ENCODE data around the gene HIF3A.
"Not testable (repeated sequence)": the region's sequence is repeated elsewhere in the genome, so short reads cannot be mapped to it uniquely, and the experiment has no call there.

DNA sequence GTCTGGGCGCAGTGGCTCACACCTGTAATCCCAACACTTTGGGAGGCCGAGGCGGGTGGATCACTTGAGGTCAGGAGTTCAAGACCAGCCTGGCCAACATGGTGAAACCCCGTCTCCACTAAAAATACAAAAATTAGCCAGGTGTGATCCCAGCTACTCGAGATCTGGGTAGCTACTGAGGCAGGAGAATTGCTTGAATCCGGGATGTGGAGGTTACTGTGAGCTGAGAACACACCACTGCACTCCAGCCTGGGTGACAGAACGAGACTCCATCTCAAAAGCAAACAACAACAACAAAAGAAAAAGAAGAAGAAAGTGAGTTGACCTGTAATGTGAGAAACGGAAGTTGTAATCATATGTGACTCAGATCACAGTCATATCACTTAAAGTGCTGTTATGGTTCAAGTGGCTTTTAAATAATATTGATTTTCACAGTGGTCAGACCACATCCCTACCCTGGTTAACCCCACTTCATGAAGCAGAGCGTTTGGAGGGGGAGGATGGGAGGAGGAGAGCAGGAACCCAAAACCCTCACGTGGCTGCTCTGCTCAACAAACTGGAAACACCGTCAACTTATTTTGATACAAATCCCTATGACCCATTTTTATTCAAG, 34.1 kb upstream of the HIF3A start:
- TF ChIP-seq, protein P1, sequence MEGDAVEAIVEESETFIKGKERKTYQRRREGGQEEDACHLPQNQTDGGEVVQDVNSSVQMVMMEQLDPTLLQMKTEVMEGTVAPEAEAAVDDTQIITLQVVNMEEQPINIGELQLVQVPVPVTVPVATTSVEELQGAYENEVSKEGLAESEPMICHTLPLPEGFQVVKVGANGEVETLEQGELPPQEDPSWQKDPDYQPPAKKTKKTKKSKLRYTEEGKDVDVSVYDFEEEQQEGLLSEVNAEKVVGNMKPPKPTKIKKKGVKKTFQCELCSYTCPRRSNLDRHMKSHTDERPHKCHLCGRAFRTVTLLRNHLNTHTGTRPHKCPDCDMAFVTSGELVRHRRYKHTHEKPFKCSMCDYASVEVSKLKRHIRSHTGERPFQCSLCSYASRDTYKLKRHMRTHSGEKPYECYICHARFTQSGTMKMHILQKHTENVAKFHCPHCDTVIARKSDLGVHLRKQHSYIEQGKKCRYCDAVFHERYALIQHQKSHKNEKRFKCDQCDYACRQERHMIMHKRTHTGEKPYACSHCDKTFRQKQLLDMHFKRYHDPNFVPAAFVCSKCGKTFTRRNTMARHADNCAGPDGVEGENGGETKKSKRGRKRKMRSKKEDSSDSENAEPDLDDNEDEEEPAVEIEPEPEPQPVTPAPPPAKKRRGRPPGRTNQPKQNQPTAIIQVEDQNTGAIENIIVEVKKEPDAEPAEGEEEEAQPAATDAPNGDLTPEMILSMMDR (IDR thresholded peaks at IDR 0.05), result not testable (repeated sequence)
- TF ChIP-seq POLR2A (IDR thresholded peaks at IDR 0.05), result not testable (repeated sequence)

Data from heart left ventricle (tissue), 13 donors.